IMR-90 (cell line): Measurements from ENCODE around the gene FAM131C. TPM values are rescaled to one million over a fixed set of nuclear protein-coding genes. Genes with fewer than 3 reads are reported as not detected.

ENCODE experiments used
- ATAC-seq: fragments of 200-7000 bp; cut with Tn5 transposase; 2 replicates; pipeline ENCODE4 v1.9.1; 2020; ENCODE audit warnings: low read depth, mild to moderate bottlenecking, moderate library complexity
- BruUV-seq: library from RNA; stranded (reverse); fragments of 400-500 nt; replicated peaks from 2 replicates; lab custom pipeline; 2021; lab: Mats Ljungman, UMichigan
- CTCF ChIA-PET: fragments of 300-600 bp; formaldehyde crosslinking; extraction: SDS; loops from one replicate; lab custom pipeline; 2021; ENCODE audit warnings: antibody characterized with exemption; lab: Yijun Ruan, JAX
- POLR2A ChIA-PET: fragments of 300-600 bp; sonication (Branson Sonifier 250); formaldehyde crosslinking; loops from one replicate; lab custom pipeline; 2022; ENCODE audit warnings: antibody characterized with exemption; ENCODE audit not compliant: unreplicated experiment; lab: Charles Lee
- DNase-seq: peaks from one replicate; pipeline ENCODE4 v3.0.0; 2013
- H2AFZ ChIP-seq: replicated peaks from 2 replicates; pipeline ENCODE3; 2013; ENCODE audit warnings: low read length, mild to moderate bottlenecking; ENCODE audit not compliant: poor library complexity
- H2AK5ac ChIP-seq: 2 replicates; pipeline ENCODE4 v1.6.1; 2013; ENCODE audit warnings: low read depth, low read length, inconsistent platforms
- H2AK9ac ChIP-seq: replicated peaks from 2 replicates; pipeline ENCODE3; 2013; ENCODE audit warnings: mild to moderate bottlenecking, low read depth, low read length, moderate library complexity; ENCODE audit not compliant: poor library complexity
- H2BK120ac ChIP-seq: 2 replicates; pipeline ENCODE4 v1.6.1; 2013; ENCODE audit warnings: low read depth, low read length, inconsistent platforms
- H2BK15ac ChIP-seq: 3 replicates; pipeline ENCODE4 v1.6.1; 2013; ENCODE audit warnings: low read depth, low read length, inconsistent platforms
- H2BK20ac ChIP-seq: 2 replicates; pipeline ENCODE4 v1.6.1; 2013; ENCODE audit warnings: low read depth, mild to moderate bottlenecking, inconsistent platforms, low read length, moderate library complexity
- H2BK5ac ChIP-seq: 2 replicates; pipeline ENCODE4 v1.6.1; 2013; ENCODE audit warnings: mild to moderate bottlenecking, low read depth, low read length, inconsistent platforms; ENCODE audit not compliant: poor library complexity, severe bottlenecking
- H3K14ac ChIP-seq: replicated peaks from 2 replicates; pipeline ENCODE4 v1.6.1; 2013; ENCODE audit warnings: low read depth, low read length, inconsistent platforms
- H3K18ac ChIP-seq: 2 replicates; pipeline ENCODE4 v1.6.1; 2013; ENCODE audit warnings: low read depth, low read length, control low read depth
- H3K23ac ChIP-seq: 2 replicates; pipeline ENCODE4 v1.6.1; 2013; ENCODE audit warnings: low read depth, low read length, inconsistent platforms
- H3K27ac ChIP-seq: 2 replicates; pipeline ENCODE4 v1.5.1; 2013; ENCODE audit warnings: mild to moderate bottlenecking, control low read depth, low read length; ENCODE audit not compliant: insufficient read depth
- H3K27me3 ChIP-seq: 2 replicates; pipeline ENCODE4 v1.6.1; 2013; ENCODE audit warnings: low read length; ENCODE audit not compliant: control insufficient read depth, insufficient read depth
- H3K36me3 ChIP-seq: 2 replicates; pipeline ENCODE4 v1.6.1; 2013; ENCODE audit warnings: low read length, mixed read lengths; ENCODE audit not compliant: control insufficient read depth, insufficient read depth
- H3K4ac ChIP-seq: 2 replicates; pipeline ENCODE4 v1.6.1; 2013; ENCODE audit warnings: low read depth, low read length, inconsistent platforms
- H3K4me1 ChIP-seq: 2 replicates; pipeline ENCODE4 v1.6.1; 2013; ENCODE audit warnings: low read length, mixed read lengths; ENCODE audit not compliant: control insufficient read depth, insufficient read depth
- H3K4me2 ChIP-seq: 2 replicates; pipeline ENCODE4 v1.6.1; 2013; ENCODE audit warnings: low read depth, mild to moderate bottlenecking, control low read depth, low read length, moderate library complexity
- H3K4me3 ChIP-seq: 2 replicates; pipeline ENCODE4 v1.5.1; 2013; ENCODE audit warnings: low read depth, mild to moderate bottlenecking, control low read depth, low read length, moderate library complexity; ENCODE audit not compliant: insufficient read depth
- H3K56ac ChIP-seq: 2 replicates; pipeline ENCODE4 v1.6.1; 2013; ENCODE audit warnings: low read length, inconsistent platforms; ENCODE audit not compliant: insufficient read depth; ENCODE audit errors: extremely low read depth
- H3K79me1 ChIP-seq, 2 experiments: 2 replicates each; pipeline ENCODE4 v1.6.1; 2013; ENCODE audit warnings: low read length in 2 of 2, inconsistent platforms in 1 of 2, low read depth in 1 of 2
- H3K9ac ChIP-seq: 2 replicates; pipeline ENCODE4 v1.6.1; 2013; ENCODE audit warnings: low read depth, low read length, control low read depth
- H3K9me1 ChIP-seq: 2 replicates; pipeline ENCODE4 v1.6.1; 2013; ENCODE audit warnings: low read length, inconsistent platforms; ENCODE audit not compliant: insufficient read depth
- H3K9me3 ChIP-seq: 2 replicates; pipeline ENCODE4 v1.6.1; 2013; ENCODE audit warnings: low read length; ENCODE audit not compliant: control insufficient read depth, insufficient read depth
- H4K20me1 ChIP-seq: 2 replicates; pipeline ENCODE4 v1.6.1; 2013; ENCODE audit warnings: low read length, inconsistent platforms; ENCODE audit not compliant: insufficient read depth
- H4K5ac ChIP-seq: 2 replicates; pipeline ENCODE4 v1.6.1; 2013; ENCODE audit warnings: mild to moderate bottlenecking, low read depth, low read length, control low read depth
- H4K8ac ChIP-seq, 2 experiments: 2 replicates each; pipeline ENCODE4 v1.6.1; 2013; ENCODE audit warnings: low read depth in 2 of 2, low read length in 2 of 2, control low read depth in 1 of 2, inconsistent platforms in 1 of 2
- H4K91ac ChIP-seq: 2 replicates; pipeline ENCODE4 v1.6.1; 2013; ENCODE audit warnings: low read depth, low read length, inconsistent platforms; ENCODE audit not compliant: insufficient read depth
- BHLHE40 ChIP-seq: fragments of 150-350 bp; IDR thresholded peaks from 2 replicates; pipeline ENCODE4 v1.6.1; 2016; ENCODE audit warnings: mild to moderate bottlenecking, low read depth, low read length
- CEBPB ChIP-seq: IDR thresholded peaks from 2 replicates; pipeline ENCODE4 v1.6.1; 2012; ENCODE audit warnings: low read depth, low read length, improper control_type of control experiment
- CHD1 ChIP-seq: IDR thresholded peaks from 2 replicates; pipeline ENCODE4 v1.6.1; 2012; ENCODE audit warnings: low read depth, low read length, improper control_type of control experiment
- CTCF ChIP-seq: conservative IDR thresholded peaks from 2 replicates; pipeline ENCODE4 v1.5.1; 2012; ENCODE audit warnings: mild to moderate bottlenecking, low read depth, low read length, improper control_type of control experiment
- ELK1 ChIP-seq: fragments of 150-350 bp; IDR thresholded peaks from 2 replicates; pipeline ENCODE4 v1.6.1; 2016; ENCODE audit warnings: low read depth, mild to moderate bottlenecking, low read length, moderate library complexity, borderline replicate concordance
- FOS ChIP-seq: fragments of 150-350 bp; IDR thresholded peaks from 2 replicates; pipeline ENCODE4 v1.6.1; 2016; ENCODE audit warnings: low read depth, low read length
- MAFK ChIP-seq: IDR thresholded peaks from 2 replicates; pipeline ENCODE4 v1.6.1; 2012; ENCODE audit warnings: low read depth, low read length, improper control_type of control experiment
- MAZ ChIP-seq: IDR thresholded peaks from 2 replicates; pipeline ENCODE4 v1.6.1; 2012; ENCODE audit warnings: low read depth, mild to moderate bottlenecking, low read length, improper control_type of control experiment, moderate library complexity, borderline replicate concordance
- MXI1 ChIP-seq: IDR thresholded peaks from 2 replicates; pipeline ENCODE4 v1.6.1; 2012; ENCODE audit warnings: low read depth, mild to moderate bottlenecking, low read length, moderate library complexity, borderline replicate concordance
- NFE2L2 ChIP-seq: fragments of 150-350 bp; IDR thresholded peaks from 2 replicates; pipeline ENCODE4 v1.6.1; 2016; ENCODE audit warnings: low read depth, mild to moderate bottlenecking, low read length
- POLR2A ChIP-seq: IDR thresholded peaks from 2 replicates; pipeline ENCODE4 v1.6.1; 2012; ENCODE audit warnings: mild to moderate bottlenecking, low read depth, low read length
- RAD21 ChIP-seq: IDR thresholded peaks from 2 replicates; pipeline ENCODE4 v1.6.1; 2012; ENCODE audit warnings: low read length, improper control_type of control experiment
- RCOR1 ChIP-seq: IDR thresholded peaks from 2 replicates; pipeline ENCODE4 v1.6.1; 2012; ENCODE audit warnings: mild to moderate bottlenecking, low read length, improper control_type of control experiment; ENCODE audit not compliant: insufficient replicate concordance
- RFX5 ChIP-seq: IDR thresholded peaks from 2 replicates; pipeline ENCODE4 v1.8.0; 2012; ENCODE audit warnings: low read depth, mild to moderate bottlenecking, low read length, moderate library complexity
- SMC3 ChIP-seq: fragments of 150-350 bp; IDR thresholded peaks from 2 replicates; pipeline ENCODE4 v1.6.1; 2016; ENCODE audit warnings: low read depth, mild to moderate bottlenecking, antibody characterized with exemption, low read length, moderate library complexity
- USF2 ChIP-seq: fragments of 150-350 bp; IDR thresholded peaks from 2 replicates; pipeline ENCODE4 v1.6.1; 2017; ENCODE audit warnings: mild to moderate bottlenecking, antibody characterized with exemption, low read length, low read depth
- WGBS, 2 experiments: methylation state at CpG; one replicate each; pipeline versions ENCODE4 v1.1.5 to v1.1.7; 2013; ENCODE audit warnings: missing lambda C conversion rate in 2 of 2; ENCODE audit not compliant: insufficient read length in 1 of 2; ENCODE audit errors: extremely low coverage in 2 of 2; 5-methylcytosine and 5-hydroxymethylcytosine counted together
- dilution Hi-C: fragments of 300-500 bp; cut with HindIII; formaldehyde crosslinking; loops from one replicate; pipeline ENCODE4 v1.14.3; 2018; ENCODE audit warnings: low sequenced_read_pairs; ENCODE audit not compliant: unreplicated experiment
- in situ Hi-C: fragments of 300-500 bp; cut with MboI; formaldehyde crosslinking; loops from 3 replicates; pipeline ENCODE4 v1.14.3; 2019; ENCODE audit warnings: low sequenced_read_pairs, inconsistent platforms, mixed read lengths
- intact Hi-C: fragments of 100-400 bp; cut with micrococcal nuclease; formaldehyde crosslinking; loops from 2 replicates; pipeline ENCODE4 v1.10.0; 2022
- polyA plus RNA-seq, 3 experiments: library from polyadenylated mRNA; depleted of rRNA; stranded (reverse); fragments of >200 nt; gene quantifications; 2 replicates each; pipeline ENCODE4 v1.2.3, GENCODE V29; 2012; ENCODE audit warnings: low replicate concordance in 1 of 3
- total RNA-seq: library from RNA; depleted of rRNA; stranded (reverse); fragments of >200 nt; gene quantifications from 2 replicates; pipeline ENCODE4 v1.2.3, GENCODE V29; 2012

Gene FAM131C
- total and polyA plus RNA-seq, 2 of the 4 experiments (the other 2 are of a cell fraction) = 0.18 to 1.0 TPM

DNA sequence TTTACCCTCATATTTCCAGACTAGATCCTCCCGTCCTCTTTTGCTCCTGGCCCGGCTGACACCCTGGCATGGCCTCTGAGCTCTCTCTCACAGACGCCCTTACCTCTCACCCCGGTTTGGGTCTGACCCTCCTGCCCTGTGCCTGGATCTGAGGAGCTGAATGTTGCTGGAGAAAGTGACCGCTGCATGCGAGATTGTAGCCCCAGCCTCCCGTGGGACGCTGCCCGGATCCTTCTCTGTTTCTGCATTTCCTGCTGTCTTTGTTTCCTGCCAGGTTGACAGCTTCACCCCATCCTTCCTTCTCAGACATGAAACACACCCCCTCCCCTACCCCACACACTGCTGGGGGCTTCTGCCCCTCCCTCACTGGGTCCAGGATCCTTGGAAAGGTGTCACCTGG lies 9.5 kb downstream of the FAM131C start:
- Histone ChIP-seq H4K5ac (no peak overlapping the region), H4K91ac (no peak overlapping the region), H2AFZ (peak overlapping the region; percentile 13), H2BK15ac (no peak overlapping the region), H3K23ac (no peak overlapping the region), H3K4me2 (no peak overlapping the region), H2AK5ac (no peak overlapping the region), H3K18ac (no peak overlapping the region), H3K4ac (no peak overlapping the region), H3K27ac (no peak overlapping the region), H3K14ac (no peak overlapping the region), H3K4me1 (peaks cover 4% of the 10 kb centered on the region; the same call in 1 of the 2 replicates), H4K8ac (no peak overlapping the region), H4K20me1 (no peaks in the 10 kb centered on the region; the same call in 1 of the 2 replicates), H2BK120ac (no peak overlapping the region), H3K36me3 (no peaks in the 10 kb centered on the region), H2BK20ac (no peak overlapping the region), H3K9ac (no peak overlapping the region), H3K4me3 (no peak overlapping the region), H2AK9ac (no peak overlapping the region), H3K56ac (no peak overlapping the region), H2BK5ac (no peak overlapping the region), H3K9me1 (no peaks in the 10 kb centered on the region), H3K79me1 (no peaks in the 10 kb centered on the region), H3K9me3 (no peaks in the 10 kb centered on the region), H3K27me3 (peaks cover 45% of the 10 kb centered on the region)
- 50% methylated on average over 4 of the region's 9 CpGs; no CpG with 5 or more reads in 1 of the 2 experiments for WGBS, 2 experiments
- in situ Hi-C loops (no loop called here), dilution Hi-C loops (no loop called here), intact Hi-C loops (no loop called here)
- no TSS peak for BruUV-seq
- ATAC-seq = no peak
- no peak for DNase-seq
- ChIA-PET CTCF (interaction anchor here (1.3 kb wide), 1 partner anchor 8 kb away, joined by 4 read pairs; no protein-coding TSS in a partner anchor), POLR2A (no interaction called here)
- TF ChIP-seq MAFK = no peak
- TF ChIP-seq RCOR1 = no peak
- no peak for TF ChIP-seq RFX5
- TF ChIP-seq FOS = no peak
- TF ChIP-seq CHD1 = no peak
- TF ChIP-seq NFE2L2 = no peak
- no peak for TF ChIP-seq MAZ
- TF ChIP-seq POLR2A = no peak
- TF ChIP-seq ELK1 = no peak
- no peak for TF ChIP-seq CEBPB
- no peak for TF ChIP-seq BHLHE40
- no peak for TF ChIP-seq SMC3
- TF ChIP-seq MXI1 = no peak
- no peak for TF ChIP-seq USF2
- TF ChIP-seq RAD21 = no peak
- no peak for TF ChIP-seq CTCF
